NCI-H446 (cell line): ENCODE measurements around the gene RPS4Y1.

Source experiments
- DNase-seq, 2 experiments: peaks; one replicate each; lab custom pipeline; 2025; lab: John Stamatoyannopoulos, UW

Gene RPS4Y1

DNA sequence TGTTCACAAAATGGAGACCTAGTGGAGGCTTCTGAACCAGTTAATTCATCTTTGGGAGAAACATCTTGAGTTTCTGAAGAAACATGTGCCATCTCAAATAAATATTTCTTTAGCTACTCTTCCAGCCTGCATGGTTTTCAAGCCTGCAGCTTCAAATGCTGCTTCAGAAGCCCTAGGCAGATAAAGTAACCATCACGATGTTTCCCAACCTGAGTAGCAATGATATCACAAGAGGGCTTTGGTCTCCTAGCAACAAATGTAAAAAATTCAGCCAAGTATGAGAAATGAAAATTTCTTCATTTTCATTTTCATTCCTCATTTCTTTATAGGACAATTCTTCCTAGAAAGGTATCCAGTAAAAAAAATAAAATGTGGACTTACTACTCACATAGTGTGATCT, 42.2 kb downstream of the RPS4Y1 start:
- no peak for DNase-seq

- no peak for DNase-seq
These were observed 44.5 kb downstream of the RPS4Y1 start for GRCh38 chrY:2885880-2886279.

DNA sequence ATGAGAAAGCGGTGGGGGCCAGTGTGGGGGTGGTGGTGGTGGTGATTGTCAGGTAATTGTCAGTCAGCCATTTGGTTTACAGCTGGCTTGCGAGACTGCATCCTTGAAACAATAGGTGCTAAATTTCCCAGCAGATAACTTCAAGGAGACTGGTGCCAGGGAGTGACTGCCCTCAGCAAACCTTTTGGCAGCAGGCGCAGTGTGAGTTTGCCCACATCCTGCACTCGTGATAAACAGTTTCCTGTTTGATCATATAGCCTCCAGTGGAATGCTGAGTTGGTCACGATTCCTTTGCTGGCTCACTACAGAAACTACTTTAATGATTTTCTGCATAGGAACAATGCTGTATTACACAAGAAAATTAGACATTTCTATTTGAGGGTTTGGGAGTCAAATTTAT, 46.0 kb downstream of the RPS4Y1 start:
- no peak for DNase-seq

GRCh38 chrY:2887955-2888354, 46.6 kb downstream of the RPS4Y1 start:
- DNase-seq: no peak

GRCh38 chrY:2893471-2893870, 52.1 kb downstream of the RPS4Y1 start:
- DNase-seq: no peak

DNA sequence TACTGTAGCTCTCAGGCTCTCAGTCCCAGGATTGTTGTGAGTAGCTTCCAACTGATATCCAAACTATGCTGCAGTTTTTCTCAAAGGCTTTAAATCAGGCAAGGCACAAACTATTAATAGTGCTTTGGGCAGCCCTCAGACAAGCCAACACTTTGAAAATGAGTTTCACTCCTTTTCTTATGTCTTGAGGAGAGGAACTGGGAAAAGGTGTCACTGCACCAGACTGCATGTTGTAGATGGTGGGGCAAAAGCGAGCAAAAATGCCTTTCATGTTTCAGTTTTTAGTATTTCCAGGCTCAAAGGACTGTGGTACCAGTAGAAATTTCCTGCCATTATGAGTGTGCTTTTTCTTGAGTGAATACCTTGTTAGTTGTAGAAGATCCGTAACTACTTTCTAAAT, 54.6 kb downstream of the RPS4Y1 start:
- no peak for DNase-seq

GRCh38 chrY:2907356-2907755, 66.0 kb downstream of the RPS4Y1 start:
- DNase-seq: no peak

- DNase-seq: no peak
These were observed 71.8 kb downstream of the RPS4Y1 start for GRCh38 chrY:2913066-2913815.
